ENCODE measurements around the gene METTL17.
"Not testable (repeated sequence)": the region's sequence is repeated elsewhere in the genome, so short reads cannot be mapped to it uniquely, and the experiment has no call there.

DNA sequence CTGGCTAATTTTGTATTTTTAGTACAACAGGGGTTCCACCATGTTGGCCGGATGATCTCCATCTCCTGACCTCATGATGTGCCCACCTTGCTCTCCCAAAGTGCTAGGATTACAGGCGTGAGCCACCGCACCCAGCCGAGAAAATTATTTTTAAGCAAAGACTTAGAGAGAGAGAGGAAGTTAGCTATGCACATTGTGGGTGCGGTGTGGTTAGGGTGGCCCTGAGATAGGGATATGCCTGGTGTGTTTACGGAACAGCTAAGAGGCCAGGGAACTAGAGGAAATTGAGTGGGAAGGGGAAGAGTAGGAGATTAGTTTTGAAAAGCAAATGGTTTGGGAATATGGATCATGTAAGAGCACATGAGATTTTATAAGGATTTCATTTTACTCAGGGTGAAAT is 44.6 kb upstream of the METTL17 start:
- not testable (repeated sequence) for TF ChIP-seq EZH2 (IDR thresholded peaks at IDR 0.05; ENCODE audit: borderline replicate concordance, insufficient read depth, low read length, poor library complexity, severe bottlenecking); SMC3 (conservative IDR thresholded peaks at IDR 0.05; ENCODE audit: poor library complexity); EP300 (conservative IDR thresholded peaks at IDR 0.05; ENCODE audit: poor library complexity, severe bottlenecking); POLR2AphosphoS5 (IDR thresholded peaks at IDR 0.05); TAF1 (IDR thresholded peaks at IDR 0.05; ENCODE audit: low read depth); RAD21 (conservative IDR thresholded peaks at IDR 0.05)
- TF ChIP-seq, protein P1, sequence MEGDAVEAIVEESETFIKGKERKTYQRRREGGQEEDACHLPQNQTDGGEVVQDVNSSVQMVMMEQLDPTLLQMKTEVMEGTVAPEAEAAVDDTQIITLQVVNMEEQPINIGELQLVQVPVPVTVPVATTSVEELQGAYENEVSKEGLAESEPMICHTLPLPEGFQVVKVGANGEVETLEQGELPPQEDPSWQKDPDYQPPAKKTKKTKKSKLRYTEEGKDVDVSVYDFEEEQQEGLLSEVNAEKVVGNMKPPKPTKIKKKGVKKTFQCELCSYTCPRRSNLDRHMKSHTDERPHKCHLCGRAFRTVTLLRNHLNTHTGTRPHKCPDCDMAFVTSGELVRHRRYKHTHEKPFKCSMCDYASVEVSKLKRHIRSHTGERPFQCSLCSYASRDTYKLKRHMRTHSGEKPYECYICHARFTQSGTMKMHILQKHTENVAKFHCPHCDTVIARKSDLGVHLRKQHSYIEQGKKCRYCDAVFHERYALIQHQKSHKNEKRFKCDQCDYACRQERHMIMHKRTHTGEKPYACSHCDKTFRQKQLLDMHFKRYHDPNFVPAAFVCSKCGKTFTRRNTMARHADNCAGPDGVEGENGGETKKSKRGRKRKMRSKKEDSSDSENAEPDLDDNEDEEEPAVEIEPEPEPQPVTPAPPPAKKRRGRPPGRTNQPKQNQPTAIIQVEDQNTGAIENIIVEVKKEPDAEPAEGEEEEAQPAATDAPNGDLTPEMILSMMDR (IDR thresholded peaks at IDR 0.05; ENCODE audit: poor library complexity, severe bottlenecking): not testable (repeated sequence)

All from neural cell (in vitro differentiated cells).